GM12878 (cell line): Measurements from ENCODE around the gene AARSD1.
"Not testable (repeated sequence)": the region's sequence is repeated elsewhere in the genome, so short reads cannot be mapped to it uniquely, and the experiment has no call there.

Experiments used
- CTCF ChIP-seq, 3 experiments: IDR thresholded peaks in 2 of 3; conservative IDR thresholded peaks in 1 of 3; 2 replicates each; pipeline ENCODE4 v1.5.1; 2011; ENCODE audit warnings: low read depth in 3 of 3, low read length in 3 of 3, mild to moderate bottlenecking in 3 of 3, control low read depth in 2 of 3, moderate library complexity in 2 of 3, inconsistent platforms in 1 of 3, mixed read lengths in 1 of 3; ENCODE audit not compliant: control insufficient read depth in 2 of 3, insufficient read depth in 1 of 3; ENCODE audit errors: extremely low read depth in 1 of 3
- GATAD2B ChIP-seq: fragments of 450-650 bp; conservative IDR thresholded peaks from 2 replicates; pipeline ENCODE4 v1.6.1; 2017; ENCODE audit warnings: low read depth, mild to moderate bottlenecking, moderate library complexity
- LARP7 ChIP-seq: fragments of 450-650 bp; IDR thresholded peaks from 2 replicates; pipeline ENCODE4 v1.6.1; 2017; ENCODE audit warnings: mild to moderate bottlenecking
- PAX5 ChIP-seq: IDR thresholded peaks from 2 replicates; pipeline ENCODE4 v1.6.1; 2011; ENCODE audit warnings: low read depth, low read length, borderline replicate concordance
- RAD21 ChIP-seq: IDR thresholded peaks from 2 replicates; pipeline ENCODE4 v1.6.1; 2011; ENCODE audit warnings: mild to moderate bottlenecking, low read depth, low read length, moderate library complexity; ENCODE audit not compliant: insufficient read depth
- RBBP5 ChIP-seq: fragments of 200-600 bp; sonication (generic); conservative IDR thresholded peaks from 2 replicates; pipeline ENCODE4 v1.6.1; 2016
- REST ChIP-seq: IDR thresholded peaks from 2 replicates; pipeline ENCODE4 v1.6.1; 2012; ENCODE audit warnings: mild to moderate bottlenecking, low read depth, low read length
- SREBF2 ChIP-seq: IDR thresholded peaks from 2 replicates; pipeline ENCODE4 v1.6.1; 2012; ENCODE audit warnings: mild to moderate bottlenecking, low read length
- YY1 ChIP-seq: IDR thresholded peaks from 2 replicates; pipeline ENCODE4 v1.6.1; 2011; ENCODE audit warnings: low read depth, mild to moderate bottlenecking, low read length

GRCh38 chr17:42975701-42976100 lies 11.4 kb upstream of the AARSD1 start:
- TF ChIP-seq PAX5; CTCF (IDR thresholded peaks at IDR 0.05 in 2 of 3, conservative IDR thresholded peaks at IDR 0.05 in 1 of 3; ENCODE audit: control insufficient read depth in 2 of 3, extremely low read depth in 1 of 3, insufficient read depth in 1 of 3, low read depth in 3 of 3, low read length in 3 of 3); YY1; RAD21; REST; GATAD2B; RBBP5; LARP7; SREBF2: not testable (repeated sequence)
